GM18505 (cell line): ENCODE measurements around the gene HBG2.

Experiments
- ATAC-seq: cut with Tn5 transposase; IDR thresholded peaks from one replicate; pipeline ENCODE4 v1.9.1; 2021; ENCODE audit not compliant: unreplicated experiment
- POLR2A ChIP-seq: IDR thresholded peaks from 4 replicates; pipeline ENCODE4 v1.6.1; 2011; ENCODE audit warnings: borderline replicate concordance; ENCODE audit not compliant: insufficient read depth, insufficient read length; ENCODE audit errors: extremely low read depth

Gene HBG2

DNA sequence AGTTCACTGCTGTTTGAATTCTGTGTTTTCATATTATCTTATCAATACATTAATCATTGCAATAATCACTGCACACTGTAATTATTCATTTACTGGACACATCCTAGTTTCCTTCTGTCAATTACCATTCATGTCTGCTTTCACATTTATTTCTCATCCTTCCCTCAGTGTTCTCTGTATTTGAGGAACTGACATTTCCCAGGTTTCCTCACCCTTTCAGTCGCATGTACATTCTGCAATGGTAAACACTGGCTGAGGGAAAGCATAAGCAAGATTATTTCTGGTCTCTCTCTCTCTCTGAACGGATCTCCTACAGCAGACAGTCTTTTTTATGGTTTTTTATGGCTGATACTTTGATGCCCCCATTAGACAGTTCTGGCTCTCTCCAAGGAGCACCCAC, 16.1 kb downstream of the HBG2 start:
- no peak for TF ChIP-seq POLR2A
- no peak for ATAC-seq

- no peak for ATAC-seq
- TF ChIP-seq POLR2A = no peak
Measured at GRCh38 chr11:5237420-5237819, 17.2 kb downstream of the HBG2 start.

GRCh38 chr11:5235364-5236095, 19.1 kb downstream of the HBG2 start:
- ATAC-seq = no peak
- TF ChIP-seq POLR2A = no peak

DNA sequence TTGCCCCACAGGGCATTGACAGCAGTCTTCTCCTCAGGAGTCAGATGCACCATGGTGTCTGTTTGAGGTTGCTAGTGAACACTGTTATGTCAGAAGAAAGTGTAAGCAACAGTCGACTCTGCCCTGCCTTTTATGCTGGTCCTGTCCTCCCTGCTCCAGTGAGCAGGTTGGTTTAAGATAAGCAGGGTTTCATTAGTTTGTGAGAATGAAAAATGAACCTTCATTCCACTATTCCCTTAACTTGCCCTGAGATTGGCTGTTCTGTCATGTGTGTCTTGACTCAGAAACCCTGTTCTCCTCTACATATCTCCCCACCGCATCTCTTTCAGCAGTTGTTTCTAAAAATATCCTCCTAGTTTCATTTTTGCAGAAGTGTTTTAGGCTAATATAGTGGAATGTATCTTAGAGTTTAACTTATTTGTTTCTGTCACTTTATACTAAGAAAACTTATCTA, 20.2 kb downstream of the HBG2 start, which contains the start of gene HBD:
Gene HBD, minus strand, starts transcription at position 103 of the 454 bp plus-strand sequence. Its CDS starts 50 bp downstream, at position 53.
- no peak for TF ChIP-seq POLR2A
- ATAC-seq = peak; percentile 85

DNA sequence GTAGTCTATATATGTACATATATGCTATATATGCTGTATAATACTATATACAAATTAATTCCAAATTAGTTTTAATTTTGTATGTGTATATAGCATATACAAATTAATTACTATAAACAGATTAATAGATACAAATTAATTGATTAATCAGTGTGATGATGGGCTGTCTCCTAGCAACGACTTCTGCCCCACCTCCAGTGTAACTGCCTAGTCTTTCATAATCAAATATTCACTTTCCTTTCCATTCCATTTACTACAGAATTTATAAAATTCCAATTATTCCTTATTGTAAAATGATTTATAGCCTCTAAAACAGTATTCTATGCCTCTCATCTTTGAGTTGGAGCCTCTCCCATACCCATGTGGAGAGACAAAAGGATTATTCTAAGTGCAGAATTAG, 21.3 kb downstream of the HBG2 start:
- no peak for TF ChIP-seq POLR2A
- no peak for ATAC-seq

- no peak for TF ChIP-seq POLR2A
- ATAC-seq = no peak
Measured at GRCh38 chr11:5232821-5233220, 21.8 kb downstream of the HBG2 start.

DNA sequence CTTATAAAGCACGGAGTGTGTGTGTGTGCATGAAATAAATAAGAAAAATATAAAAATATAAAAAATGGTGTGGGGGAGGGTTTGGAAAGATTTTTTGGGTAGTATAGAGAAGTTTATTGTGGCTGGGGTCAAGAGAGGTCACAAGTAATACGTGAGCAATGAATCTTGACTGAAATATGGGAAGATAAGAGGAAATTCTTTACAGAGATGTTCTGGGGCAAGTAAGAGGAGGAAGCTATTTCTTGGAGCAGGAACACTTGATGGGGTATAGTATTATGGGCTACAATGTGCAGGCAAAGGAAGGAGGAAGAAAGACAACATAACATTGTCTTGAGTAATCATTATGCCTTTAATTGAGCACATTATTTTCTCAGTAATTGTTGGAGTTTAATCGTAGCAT, 22.4 kb downstream of the HBG2 start:
- TF ChIP-seq POLR2A = no peak
- no peak for ATAC-seq

DNA sequence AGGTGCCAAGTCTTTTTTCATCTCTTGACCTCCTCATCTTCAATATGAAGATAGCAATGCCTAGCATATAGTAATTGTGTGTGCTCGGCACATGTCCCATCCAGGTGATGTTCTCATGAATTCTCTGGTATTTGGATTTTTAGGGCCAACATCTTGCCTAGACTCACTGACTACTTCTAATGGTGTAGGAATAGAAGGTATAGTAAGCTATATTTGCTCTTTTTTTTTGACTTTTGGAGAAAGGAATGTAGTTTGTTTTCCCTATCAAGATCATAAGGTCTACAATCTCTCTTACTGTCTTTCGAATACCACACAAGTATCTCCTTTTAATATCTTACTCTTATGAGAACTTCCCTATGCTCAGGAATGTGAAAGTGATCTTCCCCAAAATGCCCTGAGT, 23.5 kb downstream of the HBG2 start:
- no peak for TF ChIP-seq POLR2A
- ATAC-seq = no peak

DNA sequence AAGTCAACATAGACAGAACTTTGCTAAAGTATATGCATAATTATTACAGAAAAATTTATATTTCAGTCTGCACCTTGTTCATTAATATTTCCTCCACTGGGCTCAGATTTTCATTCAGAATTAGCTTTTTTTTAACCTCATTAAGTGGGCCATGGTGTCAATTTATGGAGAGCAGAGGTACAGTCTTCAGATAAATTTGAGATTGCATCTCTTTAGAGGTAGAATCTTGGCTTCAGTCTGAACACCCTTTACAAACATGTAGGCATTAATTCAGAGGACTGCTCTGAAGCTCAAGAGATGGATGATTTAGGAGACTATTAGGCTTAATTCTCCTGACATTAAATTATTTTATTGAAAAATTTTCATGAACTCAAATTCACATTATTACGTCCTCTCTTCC, 24.3 kb downstream of the HBG2 start:
- no peak for ATAC-seq
- TF ChIP-seq POLR2A = no peak

DNA sequence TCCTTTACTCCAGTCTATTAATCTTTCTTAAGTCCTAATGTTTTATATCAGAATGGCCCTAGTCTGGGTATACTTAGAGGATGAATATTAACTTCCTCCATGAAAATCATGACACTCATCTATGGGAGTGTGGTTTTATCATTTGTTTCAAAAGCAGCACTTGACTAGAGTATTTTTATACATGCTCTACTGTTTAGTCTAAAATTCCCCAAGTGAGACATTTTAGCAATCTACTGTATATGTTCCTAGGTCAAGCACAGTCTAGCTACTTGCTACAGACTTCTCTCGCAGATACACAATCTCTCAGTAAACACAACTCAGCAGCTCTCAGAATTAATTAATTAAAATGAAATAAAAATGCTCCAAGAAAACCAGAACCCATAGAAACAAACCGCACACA, 24.8 kb downstream of the HBG2 start:
- TF ChIP-seq POLR2A = no peak
- no peak for ATAC-seq

DNA sequence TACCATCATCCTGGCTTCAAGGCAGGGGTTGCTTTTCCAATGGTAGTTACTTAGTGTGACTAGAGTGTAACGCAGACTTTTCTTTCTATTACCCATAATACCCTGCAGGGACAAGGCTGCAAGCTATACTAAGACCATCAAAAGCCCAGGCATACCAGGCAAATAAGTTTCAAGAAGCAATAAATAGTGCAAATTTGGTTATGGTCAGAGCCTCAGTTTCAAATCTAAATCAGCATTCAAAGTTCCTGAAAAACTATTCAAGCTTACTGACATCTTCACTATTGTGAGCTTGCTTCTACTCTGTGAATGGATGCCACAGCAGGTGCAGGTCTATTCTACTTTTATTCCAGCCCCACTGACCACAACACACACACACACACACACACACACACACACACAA, 25.2 kb downstream of the HBG2 start:
- ATAC-seq = no peak
- TF ChIP-seq POLR2A = no peak

DNA sequence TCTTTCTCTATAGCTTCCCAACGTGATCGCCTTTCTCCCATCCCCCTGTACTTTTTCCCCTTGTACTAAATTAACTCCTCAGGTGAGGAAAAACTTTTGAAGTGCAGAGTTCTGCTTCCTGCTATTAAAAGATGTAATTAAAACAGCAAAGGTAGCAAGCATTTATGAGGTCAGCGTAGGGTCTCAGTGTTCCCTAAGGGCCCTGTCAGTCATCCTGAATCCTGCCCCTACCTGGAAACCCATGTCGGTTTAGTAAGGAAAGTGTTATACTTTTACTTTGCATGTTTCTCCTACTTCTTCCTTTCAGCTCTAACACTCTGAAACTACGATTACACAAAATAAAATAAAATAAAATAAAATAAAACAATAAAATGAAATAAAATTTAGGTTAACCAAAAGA, 26.5 kb downstream of the HBG2 start:
- no peak for TF ChIP-seq POLR2A
- ATAC-seq = no peak

DNA sequence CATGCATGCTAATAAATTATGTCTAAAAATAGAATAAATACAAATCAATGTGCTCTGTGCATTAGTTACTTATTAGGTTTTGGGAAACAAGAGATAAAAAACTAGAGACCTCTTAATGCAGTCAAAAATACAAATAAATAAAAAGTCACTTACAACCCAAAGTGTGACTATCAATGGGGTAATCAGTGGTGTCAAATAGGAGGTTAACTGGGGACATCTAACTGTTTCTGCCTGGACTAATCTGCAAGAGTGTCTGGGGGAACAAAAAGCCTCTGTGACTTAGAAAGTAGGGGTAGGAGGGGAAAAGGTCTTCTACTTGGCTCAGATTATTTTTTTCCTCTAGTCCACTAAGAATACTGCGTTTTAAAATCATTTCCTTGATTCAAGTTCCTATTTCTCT, 26.9 kb downstream of the HBG2 start:
- ATAC-seq = no peak
- no peak for TF ChIP-seq POLR2A

DNA sequence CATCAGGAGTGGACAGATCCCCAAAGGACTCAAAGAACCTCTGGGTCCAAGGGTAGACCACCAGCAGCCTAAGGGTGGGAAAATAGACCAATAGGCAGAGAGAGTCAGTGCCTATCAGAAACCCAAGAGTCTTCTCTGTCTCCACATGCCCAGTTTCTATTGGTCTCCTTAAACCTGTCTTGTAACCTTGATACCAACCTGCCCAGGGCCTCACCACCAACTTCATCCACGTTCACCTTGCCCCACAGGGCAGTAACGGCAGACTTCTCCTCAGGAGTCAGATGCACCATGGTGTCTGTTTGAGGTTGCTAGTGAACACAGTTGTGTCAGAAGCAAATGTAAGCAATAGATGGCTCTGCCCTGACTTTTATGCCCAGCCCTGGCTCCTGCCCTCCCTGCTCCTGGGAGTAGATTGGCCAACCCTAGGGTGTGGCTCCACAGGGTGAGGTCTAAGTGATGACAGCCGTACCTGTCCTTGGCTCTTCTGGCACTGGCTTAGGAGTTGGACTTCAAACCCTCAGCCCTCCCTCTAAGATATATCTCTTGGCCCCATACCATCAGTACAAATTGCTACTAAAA, 27.8 kb downstream of the HBG2 start, which contains the start of gene HBB:
Gene HBB, minus strand, starts transcription at position 340 of the 579 bp plus-strand sequence. Its CDS starts 50 bp downstream, at position 290.
- no peak for ATAC-seq
- no peak for TF ChIP-seq POLR2A
